GM21423 (cell line): ENCODE data around the gene PSME3IP1.

ENCODE experiments used
- ATAC-seq: cut with Tn5 transposase; IDR thresholded peaks from one replicate; pipeline ENCODE4 v1.9.1; 2021; ENCODE audit warnings: mild to moderate bottlenecking, moderate library complexity; ENCODE audit not compliant: unreplicated experiment

Gene PSME3IP1

GRCh38 chr16:57169327-57169726 lies 16.5 kb downstream of the PSME3IP1 start:
- ATAC-seq = no peak

DNA sequence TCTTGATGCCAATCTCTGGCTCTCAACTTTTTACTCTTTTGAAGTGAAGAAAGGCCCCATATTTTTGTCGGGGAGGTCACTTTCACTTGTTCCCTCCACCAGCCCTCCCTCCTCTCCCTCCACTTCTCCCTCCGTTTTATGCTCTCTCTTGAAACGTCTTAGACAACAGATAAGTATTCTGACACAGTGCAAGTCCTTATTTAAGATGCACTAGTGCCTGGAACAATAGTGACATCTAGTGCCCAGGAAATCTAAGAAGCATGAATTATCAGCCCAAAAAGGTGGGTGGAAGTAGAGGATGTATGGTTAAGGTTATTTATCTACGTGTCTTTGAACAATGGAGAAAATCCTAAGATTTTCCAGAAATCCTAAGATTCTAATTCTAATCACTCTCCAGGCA lies 17.9 kb downstream of the PSME3IP1 start:
- ATAC-seq = no peak

GRCh38 chr16:57167538-57167937 lies 18.3 kb downstream of the PSME3IP1 start:
- no peak for ATAC-seq

DNA sequence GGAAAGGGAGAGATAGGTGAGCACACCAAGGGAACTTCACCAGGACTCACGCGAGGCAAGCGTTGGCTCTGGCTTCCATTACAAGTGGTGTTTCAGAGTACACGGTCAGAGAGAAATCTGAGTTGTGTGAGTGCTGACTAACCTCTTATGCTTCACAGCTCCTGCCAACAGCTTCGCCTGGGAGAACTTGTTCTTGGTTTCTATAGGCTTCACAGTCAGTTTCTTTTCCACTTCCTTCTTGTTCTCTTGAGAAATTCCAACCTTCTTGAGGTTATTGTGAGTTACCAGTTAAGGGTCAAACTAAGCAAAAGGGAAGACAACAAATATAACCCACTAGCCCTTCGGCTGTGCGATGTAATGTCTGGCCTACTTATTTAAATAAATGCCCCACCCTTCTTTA lies 18.9 kb downstream of the PSME3IP1 start:
- ATAC-seq = no peak

DNA sequence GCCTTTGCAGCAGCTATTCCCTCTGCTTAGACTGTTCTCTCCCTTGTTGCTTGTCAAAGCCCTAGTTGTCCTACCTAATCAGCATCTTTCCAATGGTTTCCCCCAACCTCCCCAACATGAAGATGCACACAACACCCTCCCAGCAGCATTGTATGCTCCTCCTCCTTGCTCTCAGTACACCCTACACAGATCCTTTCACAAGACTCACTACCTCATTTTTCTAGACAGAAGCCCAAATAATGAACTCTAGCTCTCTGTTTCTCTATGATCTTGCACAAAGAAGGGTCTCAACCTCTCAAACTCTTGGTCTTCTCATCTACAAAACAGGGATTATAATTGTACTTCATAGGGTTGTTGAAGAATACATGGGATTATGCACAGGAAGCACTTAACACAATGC lies 19.4 kb downstream of the PSME3IP1 start:
- no peak for ATAC-seq

DNA sequence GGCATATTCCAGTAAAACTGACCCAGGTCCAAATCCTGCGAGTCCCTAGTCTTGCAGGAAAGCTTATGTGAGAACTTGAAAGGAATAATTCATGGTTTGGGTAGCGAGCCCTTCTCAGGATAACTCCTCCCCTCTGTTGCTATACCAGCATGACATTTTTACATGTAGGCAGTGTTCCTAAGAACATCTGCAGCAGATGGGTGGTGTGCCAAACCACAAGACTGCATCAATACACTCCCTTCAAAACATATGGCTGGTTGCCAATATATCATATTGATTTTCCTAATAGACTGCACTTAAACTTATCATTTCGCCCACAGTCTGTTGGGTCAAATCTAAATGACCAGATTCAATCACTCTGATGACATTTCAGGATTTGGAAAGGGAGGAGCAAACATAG lies 19.9 kb downstream of the PSME3IP1 start:
- no peak for ATAC-seq

DNA sequence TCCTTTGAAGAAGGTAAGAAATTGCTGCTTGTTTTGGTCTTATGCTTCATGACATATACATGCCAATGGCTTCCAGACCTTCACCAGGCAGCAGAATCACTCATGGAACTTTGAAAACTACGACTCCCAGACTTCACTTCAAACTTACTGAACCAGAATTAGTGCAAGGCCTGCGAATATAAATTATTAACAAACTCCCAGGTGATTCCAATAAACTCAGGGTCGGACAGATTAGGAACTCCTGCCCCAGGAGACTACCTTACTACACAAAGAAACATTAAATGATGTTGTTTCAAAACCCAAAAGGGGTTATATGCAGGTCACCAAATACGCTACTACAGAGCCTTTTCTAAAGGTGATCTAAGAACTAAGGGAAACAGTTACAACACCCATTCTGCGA lies 20.4 kb downstream of the PSME3IP1 start:
- no peak for ATAC-seq

DNA sequence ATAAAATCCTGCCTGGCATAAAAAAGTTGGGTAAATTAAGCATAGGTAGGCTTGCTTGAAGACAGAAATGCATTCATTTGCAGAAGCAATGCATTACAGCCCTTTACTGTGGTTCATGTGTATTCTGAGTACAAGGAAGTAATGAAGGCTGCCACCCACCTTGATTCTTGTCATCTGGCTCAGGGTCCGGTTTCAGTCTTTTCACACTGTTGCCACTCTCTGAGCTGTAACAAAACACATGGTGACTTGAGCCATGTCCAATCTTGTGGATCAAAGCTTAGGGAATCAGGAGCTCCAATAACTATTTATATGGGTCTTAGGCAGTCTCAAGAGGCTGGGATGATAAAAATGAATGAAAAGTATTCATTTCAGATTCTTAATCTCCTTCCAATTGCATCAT lies 22.0 kb downstream of the PSME3IP1 start:
- ATAC-seq = no peak

- no peak for ATAC-seq
Measured at GRCh38 chr16:57159447-57159846, 26.4 kb downstream of the PSME3IP1 start.

GRCh38 chr16:57157533-57157932 lies 28.3 kb downstream of the PSME3IP1 start:
- no peak for ATAC-seq

- no peak for ATAC-seq
Measured at GRCh38 chr16:57156351-57156703, 29.5 kb downstream of the PSME3IP1 start.

GRCh38 chr16:57155702-57156350 lies 30.0 kb downstream of the PSME3IP1 start:
- ATAC-seq = no peak

GRCh38 chr16:57153841-57154240 lies 32.0 kb downstream of the PSME3IP1 start:
- ATAC-seq = no peak

GRCh38 chr16:57152096-57153093 lies 33.4 kb downstream of the PSME3IP1 start:
- no peak for ATAC-seq

DNA sequence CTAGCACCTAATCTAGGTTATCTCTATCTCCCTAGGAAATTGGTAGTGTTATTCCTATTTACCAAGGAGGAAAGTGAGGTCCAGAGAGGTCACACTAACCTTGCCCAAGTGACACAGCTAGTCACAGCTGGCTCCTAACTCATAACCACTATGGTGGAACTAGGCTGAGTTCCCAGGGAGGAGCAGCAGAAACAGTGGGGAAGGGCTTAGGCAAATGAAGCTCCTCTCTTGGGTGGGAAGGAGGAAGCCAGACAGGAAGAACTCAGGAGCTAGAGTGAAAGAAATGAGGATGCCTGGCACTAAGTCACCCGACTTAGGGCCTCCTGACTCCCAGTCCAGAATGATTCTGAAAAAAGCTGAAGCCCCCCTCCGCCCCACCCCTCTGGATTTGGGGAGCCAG lies 34.5 kb downstream of the PSME3IP1 start:
- ATAC-seq = no peak

DNA sequence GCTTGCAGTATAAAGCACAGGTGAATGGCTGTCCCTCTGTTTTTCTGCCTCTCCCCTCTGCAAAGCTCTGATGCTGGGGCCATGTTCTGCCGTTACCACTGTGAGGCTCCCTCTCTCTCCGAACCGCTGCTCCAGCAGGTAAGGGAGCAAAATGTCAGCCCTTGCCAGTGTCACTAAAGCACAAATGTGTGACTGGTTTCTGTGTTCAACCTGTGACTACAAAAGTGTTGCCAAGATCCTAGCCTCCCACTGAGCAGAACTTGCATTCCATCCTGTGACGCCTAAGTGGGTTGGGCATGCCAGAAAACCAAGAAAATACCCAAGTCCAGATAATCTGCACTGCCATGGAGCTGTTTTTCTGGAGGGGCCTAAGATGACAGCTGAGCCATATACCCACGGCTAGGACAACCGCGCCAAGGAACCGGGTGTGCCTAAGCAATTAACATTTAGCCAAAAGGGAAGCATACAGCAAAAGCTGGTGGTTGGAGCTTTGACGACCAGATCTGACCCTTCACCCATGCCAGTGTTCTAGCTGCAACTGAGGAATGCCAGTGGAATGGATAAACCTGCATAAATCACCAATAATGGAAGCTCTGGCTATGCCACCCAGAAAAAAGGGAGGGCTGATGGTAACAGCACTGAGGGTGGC lies 35.0 kb downstream of the PSME3IP1 start:
- ATAC-seq = no peak

DNA sequence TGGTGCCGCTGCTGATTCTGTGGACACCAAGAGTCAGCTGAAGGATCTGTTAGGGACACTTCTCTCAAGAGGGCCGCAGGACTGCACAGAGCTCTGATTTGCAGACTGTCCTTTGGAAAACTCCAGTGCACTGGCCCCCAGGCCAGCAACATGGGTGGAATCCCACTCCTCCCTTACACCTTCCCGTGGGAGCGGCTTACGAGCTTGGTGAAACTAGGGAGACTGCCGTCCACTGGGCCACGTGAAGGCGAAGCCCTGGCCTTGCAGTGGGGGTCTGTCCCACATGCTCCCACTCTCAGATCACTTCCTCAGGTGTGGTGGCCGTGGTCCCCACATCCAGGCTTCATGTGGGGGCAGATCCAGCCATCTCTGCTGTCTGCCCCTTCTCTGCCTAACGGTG lies 36.4 kb downstream of the PSME3IP1 start:
- no peak for ATAC-seq

GRCh38 chr16:57148481-57148880 lies 37.4 kb downstream of the PSME3IP1 start:
- ATAC-seq = no peak

DNA sequence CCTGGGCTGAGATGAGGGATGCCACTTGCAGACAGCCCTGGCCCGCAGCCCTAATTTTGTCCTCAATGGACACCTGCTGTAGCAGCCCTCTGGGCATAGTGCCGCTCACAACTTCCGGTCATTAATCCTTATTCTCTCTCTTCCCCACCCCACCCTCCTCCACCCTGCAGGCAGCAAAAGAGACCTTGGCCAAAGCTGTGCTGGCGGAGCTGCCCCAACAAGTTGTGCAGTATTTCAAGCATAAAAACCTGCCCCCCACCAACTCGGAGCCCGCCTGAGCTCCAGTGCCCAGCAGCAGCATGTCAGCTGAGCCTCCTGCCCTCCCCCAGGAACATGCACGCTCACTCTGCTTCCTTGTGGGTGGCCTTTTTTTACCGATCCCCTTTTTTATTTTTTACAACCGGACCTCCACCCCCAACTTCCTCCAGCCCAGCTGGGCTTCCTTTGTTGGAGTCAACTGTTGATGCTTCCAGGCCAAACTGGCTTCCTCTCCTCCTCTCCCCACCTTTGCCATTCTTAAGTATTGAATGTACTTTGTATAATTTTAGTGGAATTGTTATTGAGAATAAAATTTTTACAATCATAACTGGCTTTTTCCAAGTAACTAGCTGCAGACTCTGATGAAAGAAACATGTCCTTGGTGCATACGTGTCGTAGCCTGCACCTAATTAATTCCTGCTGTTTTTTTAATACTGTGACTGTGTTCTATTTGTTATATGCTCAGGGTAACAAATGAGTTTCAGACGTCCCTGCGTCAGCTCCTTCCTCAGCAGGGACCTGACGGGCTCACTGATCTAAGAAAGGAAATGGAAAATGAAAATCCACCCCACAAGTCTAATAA lies 38.2 kb downstream of the PSME3IP1 start:
- ATAC-seq = no peak

GRCh38 chr16:57146735-57147134 lies 39.1 kb downstream of the PSME3IP1 start:
- no peak for ATAC-seq
